Uterus (tissue), 2 donors: ENCODE data around the gene KAZALD1.

Experiments used
- CTCF ChIP-seq, 4 experiments: fragments of 200-600 bp in 2 of 4; fragments of 450-650 bp in 2 of 4; sonication (generic) in 2 of 4; IDR thresholded peaks; one replicate each; pipeline ENCODE4 v1.5.1; 2016 to 2019; ENCODE audit warnings: antibody characterized with exemption in 4 of 4, mild to moderate bottlenecking in 2 of 4, moderate library complexity in 1 of 4
- POLR2A ChIP-seq, 2 donors: fragments of 450-650 bp; IDR thresholded peaks; one replicate each; pipeline ENCODE4 v1.6.1; 2016; ENCODE audit warnings: antibody characterized with exemption in 2 of 2, mild to moderate bottlenecking in 1 of 2, moderate library complexity in 1 of 2

- TF ChIP-seq CTCF (IDR thresholded peaks at IDR 0.05) (no peak), POLR2A (IDR thresholded peaks at IDR 0.05) (no peak)
Observed at GRCh38 chr10:101028446-101029337, 33.1 kb upstream of the KAZALD1 start.
